GM18526 (cell line): ENCODE data around the gene OBP2A.

Source experiments
- POLR2A ChIP-seq: IDR thresholded peaks from 3 replicates; pipeline ENCODE4 v1.6.1; 2011; ENCODE audit not compliant: insufficient read length; ENCODE audit errors: extremely low read depth

OBP2A gene

GRCh38 chr9:135536216-135536615 is 9.7 kb upstream of the OBP2A start:
- no peak for TF ChIP-seq POLR2A

GRCh38 chr9:135544981-135545635 is 818 bp upstream of the OBP2A start:
- no peak for TF ChIP-seq POLR2A

GRCh38 chr9:135547756-135548736 is 2.1 kb downstream of the OBP2A start:
- TF ChIP-seq POLR2A: no peak

- TF ChIP-seq POLR2A: no peak
These were observed 4.5 kb downstream of the OBP2A start for GRCh38 chr9:135550344-135550918.

GRCh38 chr9:135551031-135551430 is 5.1 kb downstream of the OBP2A start:
- TF ChIP-seq POLR2A: no peak

GRCh38 chr9:135551456-135551855 is 5.5 kb downstream of the OBP2A start:
- no peak for TF ChIP-seq POLR2A

GRCh38 chr9:135552021-135552697 is 6.2 kb downstream of the OBP2A start:
- no peak for TF ChIP-seq POLR2A

- TF ChIP-seq POLR2A: no peak
These were observed 6.8 kb downstream of the OBP2A start for GRCh38 chr9:135552698-135553171.

- TF ChIP-seq POLR2A: no peak
These were observed 8.8 kb downstream of the OBP2A start for GRCh38 chr9:135554718-135555117.

GRCh38 chr9:135555203-135555602 is 9.3 kb downstream of the OBP2A start:
- TF ChIP-seq POLR2A: no peak

- TF ChIP-seq POLR2A: no peak
These were observed 10.0 kb downstream of the OBP2A start for GRCh38 chr9:135555910-135556309.

GRCh38 chr9:135559606-135560005 is 13.7 kb downstream of the OBP2A start:
- no peak for TF ChIP-seq POLR2A

GRCh38 chr9:135561391-135562234 is 15.7 kb downstream of the OBP2A start, which contains the start of gene PAEP:
Gene PAEP, plus strand, starts transcription at chr9:135561756.
- no peak for TF ChIP-seq POLR2A

- no peak for TF ChIP-seq POLR2A
These were observed 16.4 kb downstream of the OBP2A start for GRCh38 chr9:135562235-135562745.
